Activated CD4-positive, alpha-beta T cell treated with anti-CD3 and anti-CD28 coated beads, Interleukin-10, Interleukin-2, amounts not matched to agents 100 ng/mL and 50 ng/mL, durations not matched to agents 16 hours and 8 hours (primary cell): ENCODE data around the gene CEBPE.

Experiments
- DNase-seq: peaks from one replicate; pipeline ENCODE4 v3.0.0-alpha.2; 2020

Gene CEBPE

DNA sequence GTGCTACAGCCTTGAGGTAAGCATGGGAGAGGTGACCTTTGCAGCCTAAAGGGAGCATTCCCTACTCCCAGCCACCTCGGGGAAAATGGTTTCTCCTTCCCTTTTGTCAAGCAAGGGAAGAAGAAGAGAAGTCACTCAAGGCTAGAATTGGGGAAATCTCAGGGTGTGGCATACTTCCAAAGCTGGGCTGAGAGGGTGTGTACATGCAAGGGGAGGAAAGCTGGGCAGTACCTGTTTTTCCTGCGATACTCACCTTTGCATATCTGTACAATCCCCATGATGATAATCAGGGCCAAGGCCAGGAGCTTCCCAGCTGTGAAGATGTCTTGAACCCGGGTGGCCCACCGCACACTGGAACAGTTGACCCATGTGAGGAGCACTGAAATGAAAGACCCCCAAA, 23.8 kb upstream of the CEBPE start:
- DNase-seq: no peak

DNA sequence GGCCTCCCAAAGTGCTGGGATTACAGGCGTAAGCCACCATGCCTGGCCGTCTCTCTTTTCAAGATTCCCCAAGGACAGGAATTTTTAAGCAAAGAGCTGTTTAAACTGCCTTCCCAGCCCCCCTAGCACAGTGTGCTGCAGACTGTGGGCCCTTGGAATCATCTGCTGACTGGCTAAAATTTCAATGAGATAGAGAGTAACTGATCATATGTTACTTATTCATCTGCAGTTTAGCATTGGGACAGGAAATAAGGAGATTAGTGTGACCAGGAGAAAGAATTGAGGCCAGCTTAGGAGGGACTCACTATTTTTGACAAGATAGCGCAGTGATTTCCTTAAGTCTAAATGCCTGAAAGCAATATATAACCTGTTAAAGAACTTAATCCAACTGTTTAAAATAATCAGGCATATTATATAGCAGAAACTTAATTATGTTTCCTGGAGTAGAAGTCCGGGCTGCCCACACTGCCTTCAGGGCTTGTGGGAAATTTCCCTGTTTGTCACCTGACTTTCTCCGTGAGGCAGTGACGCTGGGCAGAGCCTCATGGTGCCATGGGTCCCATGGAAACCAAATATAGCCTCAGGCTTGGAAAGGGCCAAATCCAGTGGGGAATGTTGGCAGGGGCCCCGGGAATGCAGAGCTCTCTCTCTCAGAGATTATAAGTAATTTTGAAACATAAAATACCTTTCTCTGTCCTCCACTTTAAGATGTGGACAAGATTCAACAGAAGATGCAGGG, 22.8 kb upstream of the CEBPE start:
- DNase-seq: no peak

GRCh38 chr14:23140371-23140770, 21.3 kb upstream of the CEBPE start:
- DNase-seq: no peak

- DNase-seq: no peak
Measured at GRCh38 chr14:23139874-23140273, 20.8 kb upstream of the CEBPE start.

GRCh38 chr14:23137813-23138535, 18.9 kb upstream of the CEBPE start:
- DNase-seq: no peak

GRCh38 chr14:23137192-23137812, 18.2 kb upstream of the CEBPE start:
- DNase-seq: no peak

DNA sequence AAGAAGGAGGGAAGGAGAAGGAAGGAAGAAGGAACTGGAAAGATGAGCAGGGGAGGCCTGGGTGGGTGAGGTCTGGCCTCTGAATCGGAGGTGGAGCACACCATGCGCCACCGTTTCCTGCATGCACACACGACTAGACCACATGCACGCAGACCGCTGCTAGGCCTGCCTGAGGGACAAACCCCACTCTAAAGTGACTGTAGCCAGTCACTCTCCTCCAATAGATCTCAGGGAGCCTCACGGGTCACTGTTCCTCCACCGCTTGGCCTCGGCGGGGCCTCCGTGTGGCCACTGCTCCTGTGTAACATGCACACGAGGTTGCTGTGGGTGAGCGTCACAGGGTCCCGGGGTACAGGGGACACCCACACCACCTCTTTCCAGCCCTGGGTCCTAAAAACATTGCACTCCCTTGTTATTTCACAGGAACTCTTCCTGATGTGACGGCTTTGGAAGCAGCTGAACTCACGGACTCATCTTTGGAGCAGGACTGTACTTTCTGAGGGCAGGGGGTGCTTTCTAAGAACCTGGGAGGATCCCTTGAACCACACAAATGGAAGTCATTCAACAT, 17.6 kb upstream of the CEBPE start:
- DNase-seq: no peak

DNA sequence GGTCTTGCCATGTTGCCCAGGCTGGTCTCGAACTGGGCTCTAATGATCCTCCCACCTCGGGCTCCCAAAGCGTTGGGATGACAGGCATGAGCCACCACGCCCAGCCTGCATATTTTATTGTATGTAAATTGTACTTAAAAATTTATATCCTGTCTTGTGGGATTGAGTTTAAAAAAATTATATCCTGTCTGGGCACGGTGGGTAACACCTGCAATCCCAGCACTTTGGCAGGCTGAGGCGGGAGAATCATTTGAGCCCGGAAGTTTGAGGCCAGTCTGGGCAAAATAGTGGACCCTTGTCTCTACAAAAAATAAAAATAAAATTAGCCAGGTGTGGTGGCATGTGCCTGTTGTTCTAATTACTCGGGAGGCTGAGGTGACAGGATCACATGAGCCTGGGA, 13.9 kb upstream of the CEBPE start:
- no peak for DNase-seq

- DNase-seq: no peak
Measured at GRCh38 chr14:23131482-23131881, 12.4 kb upstream of the CEBPE start.

DNA sequence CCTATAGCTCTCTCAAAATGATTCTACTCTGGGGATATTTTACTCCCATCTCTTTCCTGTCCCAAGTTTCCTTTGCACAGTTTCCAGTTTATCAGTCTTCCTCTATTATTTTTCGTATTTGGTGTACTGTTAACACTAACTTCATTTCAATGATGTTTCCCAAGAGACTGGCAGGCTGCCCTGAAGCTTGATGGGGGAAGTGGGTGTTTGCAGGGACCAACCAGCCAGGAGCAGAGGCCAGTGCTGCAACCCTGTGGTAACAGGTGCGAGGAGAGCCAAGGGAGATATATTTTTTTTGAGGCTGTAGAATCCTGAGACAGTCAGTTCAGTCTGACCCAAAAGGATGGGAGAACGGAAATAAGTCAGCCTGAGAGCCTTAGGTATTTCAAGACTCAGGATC, 11.8 kb upstream of the CEBPE start:
- no peak for DNase-seq

DNA sequence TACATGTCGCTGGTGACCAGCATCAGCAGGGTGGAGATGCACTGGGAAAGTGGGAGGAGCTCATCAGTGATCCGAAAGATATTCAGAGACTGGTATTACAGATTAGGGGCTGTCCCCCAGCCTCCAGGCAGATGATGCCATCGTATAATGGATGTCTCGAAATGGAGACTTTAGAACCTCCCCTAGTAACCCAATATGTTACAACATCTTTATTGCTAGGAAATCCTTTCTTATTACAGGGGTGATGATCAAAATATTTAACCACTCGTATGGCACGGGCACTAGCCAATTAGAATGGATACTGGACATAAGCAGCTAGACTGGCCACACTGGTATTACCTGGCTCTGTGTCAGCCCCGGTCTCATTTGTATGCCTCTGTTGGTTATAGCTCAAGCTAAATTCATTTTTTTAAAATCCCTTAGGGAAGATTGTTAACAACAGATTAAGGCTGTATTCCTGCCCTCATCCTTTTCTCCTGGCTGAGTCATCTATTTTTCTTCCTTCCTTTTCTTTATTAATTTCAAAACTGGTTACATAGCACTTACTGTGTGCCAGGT, 10.8 kb upstream of the CEBPE start:
- no peak for DNase-seq

DNA sequence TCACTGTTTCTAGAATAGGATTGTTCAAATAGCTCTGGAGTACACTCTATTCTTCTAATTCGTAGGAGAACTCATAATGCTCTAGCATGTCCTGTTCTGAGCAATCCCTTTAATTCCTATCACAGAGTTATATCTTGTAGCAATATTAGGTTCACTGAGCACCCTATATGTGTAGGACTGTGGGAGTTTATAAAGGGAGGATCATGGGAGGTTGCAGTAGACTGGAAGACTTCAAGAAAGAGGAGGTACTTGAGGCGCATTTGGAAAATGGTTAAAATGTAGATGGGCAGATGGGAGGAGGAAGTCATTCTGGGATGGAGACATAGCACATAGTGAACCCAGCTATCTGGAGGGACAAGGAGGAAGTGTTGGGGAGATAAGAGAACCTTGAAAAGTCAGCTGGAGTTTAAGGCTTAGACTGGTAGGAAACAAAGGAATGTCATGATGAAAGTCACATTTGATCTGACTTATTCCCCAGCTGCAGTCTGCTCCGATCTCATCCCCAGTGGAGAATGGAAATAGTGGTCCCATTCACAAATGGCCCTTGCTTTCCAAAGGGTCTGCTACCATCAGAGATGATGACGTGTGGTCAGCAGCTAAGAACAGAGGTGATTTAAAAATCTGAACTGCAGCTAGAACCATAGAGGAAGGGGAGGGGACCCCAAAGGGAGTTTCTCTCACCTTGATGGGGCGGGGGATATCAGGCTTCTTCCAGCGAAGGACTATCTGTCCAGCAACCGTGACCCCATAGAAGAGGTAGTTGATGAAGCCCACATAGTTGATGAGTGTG, 10.1 kb upstream of the CEBPE start:
- no peak for DNase-seq

DNA sequence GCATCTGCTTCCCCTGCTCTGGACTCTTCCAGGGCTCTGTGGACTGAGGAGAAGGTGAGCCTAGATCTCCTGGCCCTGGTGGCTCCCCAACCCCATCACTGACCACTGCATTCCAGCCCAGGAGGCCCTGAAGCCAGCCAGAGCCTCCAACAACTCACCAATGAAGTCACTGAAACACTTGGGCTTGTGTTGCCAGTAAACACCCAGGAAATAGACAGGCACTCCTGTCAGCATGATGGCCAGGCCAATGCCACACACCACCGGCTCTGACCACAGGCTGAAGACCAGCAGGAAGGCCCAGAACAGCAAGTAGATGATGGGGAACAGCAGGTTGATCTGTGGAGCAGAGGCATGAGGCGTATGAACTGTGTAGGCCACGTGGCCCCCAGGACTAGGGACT, 8.8 kb upstream of the CEBPE start:
- no peak for DNase-seq

GRCh38 chr14:23126548-23127278, 7.7 kb upstream of the CEBPE start:
- DNase-seq: no peak

GRCh38 chr14:23125933-23126524, 7.0 kb upstream of the CEBPE start:
- DNase-seq: no peak

- DNase-seq: no peak
Measured at GRCh38 chr14:23125011-23125410, 6.0 kb upstream of the CEBPE start.

DNA sequence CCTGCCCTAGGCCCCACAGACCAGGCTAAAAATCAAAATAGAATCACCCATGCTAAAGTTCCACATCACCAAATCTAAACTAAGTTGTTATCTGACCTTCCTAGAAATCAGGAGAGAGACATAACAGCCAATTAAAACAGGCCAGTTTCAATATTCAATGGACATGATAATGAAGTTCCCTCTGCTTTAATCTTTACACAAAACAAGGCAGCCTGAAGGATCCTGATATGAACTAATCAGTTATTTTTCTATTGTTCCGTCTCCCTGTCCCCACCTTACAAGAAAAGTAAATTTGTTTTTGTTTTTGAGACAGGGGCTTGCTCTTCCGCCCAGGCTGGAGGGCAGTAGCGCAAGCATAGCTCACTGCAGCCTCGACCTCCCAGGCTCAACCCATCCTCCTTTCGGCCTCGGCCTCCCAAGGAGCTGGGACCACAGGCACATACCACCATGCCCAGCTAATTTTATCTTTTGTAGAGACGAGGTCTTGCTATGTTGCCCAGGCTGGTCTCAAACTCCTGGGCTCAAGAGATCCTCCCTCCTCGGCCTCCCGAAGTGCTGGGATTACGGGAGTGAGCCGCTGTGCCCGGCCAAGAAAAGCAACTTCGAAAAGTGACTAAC, 5.4 kb upstream of the CEBPE start:
- no peak for DNase-seq

DNA sequence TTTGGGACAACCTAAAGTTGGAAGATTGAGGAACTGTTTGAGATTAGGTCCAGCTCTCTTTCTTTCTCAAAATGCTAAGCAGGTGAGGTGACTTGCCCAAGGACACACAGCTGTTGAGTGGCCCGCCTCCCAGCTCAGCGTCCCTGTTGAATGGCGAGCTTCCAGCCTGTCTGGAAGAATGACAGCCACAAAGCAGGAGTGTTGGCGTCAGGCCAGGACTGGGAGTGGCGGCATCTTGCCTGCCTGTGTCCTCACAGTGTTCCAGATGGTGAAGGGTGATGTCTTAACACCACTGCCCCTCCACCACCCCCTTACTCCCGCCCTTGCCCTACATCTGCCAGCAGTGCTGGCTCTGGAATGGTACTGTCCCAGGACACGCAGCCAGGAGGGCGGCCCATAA, 4.4 kb upstream of the CEBPE start:
- no peak for DNase-seq

GRCh38 chr14:23122086-23122485, 3.0 kb upstream of the CEBPE start:
- DNase-seq: no peak

DNA sequence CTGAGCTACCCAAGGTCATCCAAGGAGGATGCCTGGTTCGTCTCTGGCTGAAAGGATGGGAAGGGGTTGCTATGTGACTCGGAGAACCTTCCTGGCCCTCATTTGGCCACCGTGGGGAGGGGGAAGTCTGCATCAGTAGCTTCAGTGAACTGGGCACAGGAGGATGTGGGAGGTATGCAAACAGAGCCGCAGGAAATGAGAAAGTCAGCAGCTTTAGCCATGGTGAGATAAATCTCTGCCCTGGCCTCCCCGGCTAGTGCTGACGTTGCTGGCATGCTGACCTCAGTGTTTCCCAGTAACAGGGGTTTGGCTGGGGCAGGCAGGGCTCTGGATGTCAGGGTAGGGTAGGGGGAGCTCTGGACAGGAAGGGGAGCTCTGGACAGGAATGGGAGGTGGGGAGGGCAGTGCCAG, 2.3 kb upstream of the CEBPE start:
- peak; percentile 30 for DNase-seq
